CD4-positive, alpha-beta T cell (primary cell): ENCODE data around the gene CASKIN1. TPM values are rescaled to one million over a fixed set of nuclear protein-coding genes. Genes with fewer than 3 reads are reported as not detected.
A peak's percentile ranks its signal among the peaks of the same experiment; 100 is the strongest.

Source experiments
- ATAC-seq: fragments of 200-7000 bp; cut with Tn5 transposase; one replicate; pipeline ENCODE4 v1.10.0; 2022; ENCODE audit warnings: mild to moderate bottlenecking; ENCODE audit not compliant: poor library complexity
- CTCF ChIA-PET: fragments of 350-600 bp; sonication (Branson Sonifier 250); formaldehyde crosslinking; loops from one replicate; lab custom pipeline; 2021; ENCODE audit warnings: antibody characterized with exemption, inconsistent platforms; lab: Charles Lee
- POLR2A ChIA-PET: fragments of 350-600 bp; sonication (Branson Sonifier 250); formaldehyde crosslinking; loops from one replicate; lab custom pipeline; 2021; ENCODE audit warnings: antibody characterized with exemption, inconsistent platforms; lab: Charles Lee
- DNase-seq, 14 experiments: peaks; one replicate each; pipeline ENCODE4 v3.0.0-alpha.2; 2013 to 2020; ENCODE audit warnings: mixed read lengths in 2 of 14
- H3K27ac ChIP-seq, 2 donors: one replicate each; pipeline versions ENCODE4 v1.5.1 to v1.7.0; 2013; ENCODE audit warnings: low read length in 2 of 2, low read depth in 1 of 2, mild to moderate bottlenecking in 1 of 2
- H3K27me3 ChIP-seq, 2 experiments: 1 replicate in 1 of 2; 2 replicates in 1 of 2; pipeline versions ENCODE4 v1.6.1 to v1.7.0; 2013; ENCODE audit warnings: low read length in 2 of 2, control low read depth in 1 of 2, mild to moderate bottlenecking in 1 of 2, moderate library complexity in 1 of 2; ENCODE audit not compliant: insufficient read depth in 2 of 2, control insufficient read depth in 1 of 2
- H3K36me3 ChIP-seq: one replicate; pipeline ENCODE4 v1.6.1; 2013; ENCODE audit warnings: low read length, control low read depth; ENCODE audit not compliant: insufficient read depth
- H3K4me1 ChIP-seq: one replicate; pipeline ENCODE4 v1.6.1; 2013; ENCODE audit warnings: low read length, control low read depth; ENCODE audit not compliant: insufficient read depth
- H3K4me3 ChIP-seq: one replicate; pipeline ENCODE4 v1.5.1; 2013; ENCODE audit warnings: mild to moderate bottlenecking, low read length, moderate library complexity
- H3K9me3 ChIP-seq, 2 experiments: 1 replicate in 1 of 2; 2 replicates in 1 of 2; pipeline versions ENCODE4 v1.6.1 to v1.7.0; 2013; ENCODE audit warnings: low read length in 2 of 2, mild to moderate bottlenecking in 2 of 2, control low read depth in 1 of 2, moderate library complexity in 1 of 2; ENCODE audit not compliant: control insufficient read depth in 1 of 2, insufficient read depth in 1 of 2
- H3K27ac Mint-ChIP-seq: one replicate; pipeline ENCODE4 v1.8.0; 2020; ENCODE audit warnings: mixed read lengths
- H3K27me3 Mint-ChIP-seq: one replicate; pipeline ENCODE4 v1.8.0; 2021; ENCODE audit warnings: mixed read lengths
- H3K36me3 Mint-ChIP-seq: one replicate; pipeline ENCODE4 v1.8.0; 2021; ENCODE audit warnings: low read depth, mixed read lengths
- H3K4me1 Mint-ChIP-seq: one replicate; pipeline ENCODE4 v1.8.0; 2021; ENCODE audit warnings: low read depth, mixed read lengths
- H3K4me3 Mint-ChIP-seq: one replicate; pipeline ENCODE4 v1.8.0; 2020; ENCODE audit warnings: mild to moderate bottlenecking, mixed read lengths
- H3K9me3 Mint-ChIP-seq: one replicate; pipeline ENCODE4 v1.8.0; 2020; ENCODE audit warnings: mixed read lengths
- intact Hi-C, 2 experiments: fragments of 100-400 bp; cut with DNase I in 1 of 2; cut with micrococcal nuclease in 1 of 2; formaldehyde crosslinking; loops; one replicate each; pipeline versions ENCODE4 v1.15.1 to v1.9.0; 2023 to 2025; cut with DNase I, micrococcal nuclease
- total RNA-seq, 174 experiments: library from RNA in 2 of 174; stranded (reverse) in 2 of 174; gene quantifications; one replicate each; pipeline ENCODE4 v1.2.3 and lab custom pipeline; 2021 to 2026
- TF ChIP-seq, protein P1 (sequence below): fragments of 200-600 bp; IDR thresholded peaks from one replicate; pipeline ENCODE4 v1.8.0; 2022; ENCODE audit warnings: antibody characterized with exemption, mild to moderate bottlenecking

Gene CASKIN1
- total RNA-seq, 2 experiments from 2014 or later = 0.06 TPM; not detected in 1

DNA sequence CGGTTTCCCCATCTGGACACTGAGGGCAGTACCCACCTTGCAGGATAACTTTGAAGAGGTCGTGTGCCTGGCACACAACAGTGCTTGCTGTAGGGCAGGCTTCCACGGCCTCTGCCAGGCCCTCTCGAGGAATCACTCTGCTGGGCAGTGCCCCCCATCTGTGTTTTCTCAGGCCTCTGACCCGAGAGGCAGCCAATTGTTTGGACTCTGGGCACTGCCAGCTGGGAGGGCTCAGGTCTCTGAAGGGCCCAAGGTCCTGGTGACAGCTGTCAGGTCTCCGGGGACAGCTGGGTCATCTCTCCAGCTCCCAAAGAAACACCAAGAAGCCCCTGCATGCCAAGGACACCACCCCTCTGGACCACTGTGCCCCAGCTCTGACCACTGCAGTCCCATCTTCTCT lies 49.0 kb downstream of the CASKIN1 start:
- Histone ChIP-seq H3K9me3 (no peaks in the 10 kb centered on the region), H3K27ac (no peak overlapping the region), H3K4me1 (peaks cover 45% of the 10 kb centered on the region), H3K27me3 (no peaks in the 10 kb centered on the region), H3K36me3 (peaks cover 9% of the 10 kb centered on the region), H3K4me3 (no peak overlapping the region)
- POLR2A ChIA-PET = interaction anchor here (0.6 to 1.7 kb wide), 4 partner anchors 8 to 1452 kb away, joined by 3 to 12 read pairs (median 4); partner anchors contain the start of genes RPS2 and TRAF7
- Mint-ChIP-seq H3K4me1 (peaks cover 5% of the 10 kb centered on the region), H3K4me3 (peak overlapping the region; percentile 60), H3K27ac (no peak overlapping the region), H3K27me3 (no peaks in the 10 kb centered on the region), H3K36me3 (no peaks in the 10 kb centered on the region), H3K9me3 (no peaks in the 10 kb centered on the region)
- no peak for DNase-seq
- TF ChIP-seq, protein P1, sequence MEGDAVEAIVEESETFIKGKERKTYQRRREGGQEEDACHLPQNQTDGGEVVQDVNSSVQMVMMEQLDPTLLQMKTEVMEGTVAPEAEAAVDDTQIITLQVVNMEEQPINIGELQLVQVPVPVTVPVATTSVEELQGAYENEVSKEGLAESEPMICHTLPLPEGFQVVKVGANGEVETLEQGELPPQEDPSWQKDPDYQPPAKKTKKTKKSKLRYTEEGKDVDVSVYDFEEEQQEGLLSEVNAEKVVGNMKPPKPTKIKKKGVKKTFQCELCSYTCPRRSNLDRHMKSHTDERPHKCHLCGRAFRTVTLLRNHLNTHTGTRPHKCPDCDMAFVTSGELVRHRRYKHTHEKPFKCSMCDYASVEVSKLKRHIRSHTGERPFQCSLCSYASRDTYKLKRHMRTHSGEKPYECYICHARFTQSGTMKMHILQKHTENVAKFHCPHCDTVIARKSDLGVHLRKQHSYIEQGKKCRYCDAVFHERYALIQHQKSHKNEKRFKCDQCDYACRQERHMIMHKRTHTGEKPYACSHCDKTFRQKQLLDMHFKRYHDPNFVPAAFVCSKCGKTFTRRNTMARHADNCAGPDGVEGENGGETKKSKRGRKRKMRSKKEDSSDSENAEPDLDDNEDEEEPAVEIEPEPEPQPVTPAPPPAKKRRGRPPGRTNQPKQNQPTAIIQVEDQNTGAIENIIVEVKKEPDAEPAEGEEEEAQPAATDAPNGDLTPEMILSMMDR = no peak
- intact Hi-C loops = loop anchor here in 1 of 2 experiments (10.0 kb wide), 1 partner anchor 373 kb away; the partner anchor contains the start of genes EME2, MRPS34 and NME3
- no peak for ATAC-seq
- CTCF ChIA-PET = interaction anchor here (0.6 to 1.0 kb wide), 4 partner anchors 21 to 131 kb away, joined by 3 read pairs; partner anchors contain the start of genes NTHL1 and TSC2

DNA sequence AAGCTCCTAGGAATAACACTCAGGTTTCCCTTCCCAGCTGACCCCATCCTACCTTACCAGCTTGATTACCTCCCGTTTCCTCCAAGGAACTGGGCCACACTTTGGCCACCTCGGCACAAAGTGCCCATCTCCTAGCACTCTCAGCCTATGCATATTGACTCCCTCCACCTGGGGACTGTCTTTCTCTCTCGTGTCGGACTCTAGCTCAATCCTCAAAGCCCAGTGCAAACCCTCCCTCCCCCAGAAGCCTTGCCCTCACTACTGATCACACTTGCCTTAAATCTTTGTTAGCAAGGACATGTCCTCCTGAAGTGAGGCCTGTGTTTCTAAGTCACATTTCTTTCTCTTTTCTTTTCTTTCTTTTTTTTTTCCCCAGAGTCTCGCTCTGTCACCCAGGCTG lies 50.6 kb downstream of the CASKIN1 start:
- H3K9me3 Mint-ChIP-seq = no peaks in the 10 kb centered on the region
- no peak for ATAC-seq
- no peaks in the 10 kb centered on the region for H3K9me3 ChIP-seq
- no peaks in the 10 kb centered on the region for H3K27me3 ChIP-seq
- no peak overlapping the region for H3K27ac ChIP-seq
- no peaks in the 10 kb centered on the region for H3K27me3 Mint-ChIP-seq
- H3K4me3 ChIP-seq = no peak overlapping the region
- DNase-seq = no peak
- no peaks in the 10 kb centered on the region for H3K36me3 ChIP-seq
- ChIA-PET POLR2A (interaction anchor here (0.6 to 1.7 kb wide), 4 partner anchors 9 to 99 kb away, joined by 3 to 12 read pairs (median 4); partner anchors contain the start of genes NTHL1, TRAF7 and TSC2), CTCF (no interaction called here)
- H3K4me3 Mint-ChIP-seq = no peak overlapping the region
- H3K36me3 Mint-ChIP-seq = no peaks in the 10 kb centered on the region
- H3K4me1 ChIP-seq = peaks cover 30% of the 10 kb centered on the region
- TF ChIP-seq, protein P1 = no peak
- no peak overlapping the region for H3K27ac Mint-ChIP-seq
- intact Hi-C loops = loop anchor here in 1 of 2 experiments (10.0 kb wide), 1 partner anchor 371 kb away; the partner anchor contains the start of genes EME2, MRPS34 and NME3
- H3K4me1 Mint-ChIP-seq = no peaks in the 10 kb centered on the region

DNA sequence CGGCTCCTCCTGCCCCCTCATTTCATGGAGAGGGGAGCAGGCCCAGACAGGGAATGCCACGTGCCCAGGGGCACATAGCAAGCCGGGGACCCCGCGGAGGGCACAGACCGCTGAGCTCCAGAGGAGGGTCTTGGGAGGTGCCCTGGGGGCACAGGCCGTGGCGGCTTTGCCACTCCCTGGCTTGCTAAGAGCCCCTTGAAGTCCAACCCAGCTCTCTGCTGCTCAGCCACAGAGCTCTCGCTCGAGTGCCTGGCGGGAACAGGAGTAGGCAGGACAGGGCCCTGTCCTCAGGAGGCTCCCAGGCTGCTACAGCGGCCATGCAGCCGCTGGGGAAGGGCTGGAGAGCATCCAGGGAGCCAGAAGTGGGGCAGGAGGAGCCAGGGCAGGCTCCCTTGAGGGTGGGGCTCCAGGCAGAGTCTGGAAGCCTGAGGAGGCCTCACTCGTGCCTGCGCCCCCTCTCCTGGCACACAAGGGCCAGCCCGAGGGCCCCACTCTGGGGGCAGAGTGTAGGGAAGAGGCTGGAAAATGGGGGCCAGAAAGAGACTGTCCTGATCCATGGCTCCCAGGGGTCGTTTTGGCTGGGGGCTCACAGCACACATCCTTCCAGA lies 52.4 kb downstream of the CASKIN1 start:
- Mint-ChIP-seq H3K27ac (no peak overlapping the region), H3K36me3 (no peaks in the 10 kb centered on the region), H3K27me3 (no peaks in the 10 kb centered on the region), H3K4me1 (no peaks in the 10 kb centered on the region), H3K9me3 (no peaks in the 10 kb centered on the region), H3K4me3 (no peak overlapping the region)
- POLR2A ChIA-PET = no interaction called here
- H3K27ac ChIP-seq = no peak overlapping the region
- ATAC-seq (no peak), DNase-seq (no peak)
- no peaks in the 10 kb centered on the region for H3K36me3 ChIP-seq
- intact Hi-C loops = loop anchor here in 1 of 2 experiments (10.0 kb wide), 1 partner anchor 369 kb away; the partner anchor contains the start of genes EME2, MRPS34 and NME3
- H3K4me3 ChIP-seq = no peak overlapping the region
- CTCF ChIA-PET = interaction anchor here (0.9 kb wide), 1 partner anchor 140 kb away, joined by 4 read pairs; no protein-coding TSS in a partner anchor
- TF ChIP-seq, protein P1 = no peak
- H3K4me1 ChIP-seq = peaks cover 20% of the 10 kb centered on the region
- no peaks in the 10 kb centered on the region for H3K27me3 ChIP-seq
- H3K9me3 ChIP-seq = no peaks in the 10 kb centered on the region
